ENCODE data around the gene PDIK1L.
"Not testable (repeated sequence)": the region's sequence is repeated elsewhere in the genome, so short reads cannot be mapped to it uniquely, and the experiment has no call there.

Gene PDIK1L

GRCh38 chr1:26093569-26093968 lies 18.1 kb upstream of the PDIK1L start:
- not testable (repeated sequence) for H3K4me3 ChIP-seq (ENCODE audit: low read depth, low read length); H3K36me3 ChIP-seq (ENCODE audit: control insufficient read depth, insufficient read depth, low read length); H3K9ac ChIP-seq (ENCODE audit: low read depth, low read length); H3K27me3 ChIP-seq (ENCODE audit: control insufficient read depth, insufficient read depth, low read length); H3K9me3 ChIP-seq (ENCODE audit: control insufficient read depth, insufficient read depth, low read length)
- H3K4me1 ChIP-seq (ENCODE audit: control insufficient read depth, insufficient read depth, low read length) = peaks cover 13% of the 10 kb centered on the region

GRCh38 chr1:26094076-26094669 lies 17.5 kb upstream of the PDIK1L start:
- Histone ChIP-seq H3K9ac (ENCODE audit: low read depth, low read length) (no peak overlapping the region), H3K4me1 (ENCODE audit: control insufficient read depth, insufficient read depth, low read length) (peaks cover 13% of the 10 kb centered on the region)

GRCh38 chr1:26094677-26095383 lies 16.8 kb upstream of the PDIK1L start:
- Histone ChIP-seq H3K4me1 (ENCODE audit: control insufficient read depth, insufficient read depth, low read length) (peaks cover 13% of the 10 kb centered on the region), H3K27me3 (ENCODE audit: control insufficient read depth, insufficient read depth, low read length) (peaks cover 2% of the 10 kb centered on the region), H3K9ac (ENCODE audit: low read depth, low read length) (no peak overlapping the region), H3K9me3 (ENCODE audit: control insufficient read depth, insufficient read depth, low read length) (no peaks in the 10 kb centered on the region), H3K36me3 (ENCODE audit: control insufficient read depth, insufficient read depth, low read length) (no peaks in the 10 kb centered on the region), H3K4me3 (ENCODE audit: low read depth, low read length) (no peak overlapping the region)

More at GRCh38 chr1:26094076-26094669, 17.5 kb upstream of the PDIK1L start:
- Histone ChIP-seq H3K36me3 (ENCODE audit: control insufficient read depth, insufficient read depth, low read length) (no peaks in the 10 kb centered on the region), H3K4me3 (ENCODE audit: low read depth, low read length) (no peak overlapping the region), H3K27me3 (ENCODE audit: control insufficient read depth, insufficient read depth, low read length) (peaks cover 2% of the 10 kb centered on the region), H3K9me3 (ENCODE audit: control insufficient read depth, insufficient read depth, low read length) (no peaks in the 10 kb centered on the region)

- no peaks in the 10 kb centered on the region for H3K9me3 ChIP-seq (ENCODE audit: control insufficient read depth, insufficient read depth, low read length)
- no peak overlapping the region for H3K9ac ChIP-seq (ENCODE audit: low read depth, low read length)
- no peaks in the 10 kb centered on the region for H3K36me3 ChIP-seq (ENCODE audit: control insufficient read depth, insufficient read depth, low read length)
- H3K27me3 ChIP-seq (ENCODE audit: control insufficient read depth, insufficient read depth, low read length) = peaks cover 2% of the 10 kb centered on the region
- H3K4me1 ChIP-seq (ENCODE audit: control insufficient read depth, insufficient read depth, low read length) = peaks cover 13% of the 10 kb centered on the region
- no peak overlapping the region for H3K4me3 ChIP-seq (ENCODE audit: low read depth, low read length)
Measured at GRCh38 chr1:26096471-26096870, 15.2 kb upstream of the PDIK1L start.

- Histone ChIP-seq H3K4me3 (ENCODE audit: low read depth, low read length) (no peak overlapping the region), H3K9me3 (ENCODE audit: control insufficient read depth, insufficient read depth, low read length) (no peaks in the 10 kb centered on the region), H3K9ac (ENCODE audit: low read depth, low read length) (no peak overlapping the region), H3K36me3 (ENCODE audit: control insufficient read depth, insufficient read depth, low read length) (no peaks in the 10 kb centered on the region), H3K27me3 (ENCODE audit: control insufficient read depth, insufficient read depth, low read length) (peaks cover 5% of the 10 kb centered on the region), H3K4me1 (ENCODE audit: control insufficient read depth, insufficient read depth, low read length) (peaks cover 13% of the 10 kb centered on the region)
Measured at GRCh38 chr1:26097696-26098095, 13.9 kb upstream of the PDIK1L start.

GRCh38 chr1:26098602-26099001 lies 13.0 kb upstream of the PDIK1L start:
- peaks cover 13% of the 10 kb centered on the region for H3K4me1 ChIP-seq (ENCODE audit: control insufficient read depth, insufficient read depth, low read length)
- peaks cover 6% of the 10 kb centered on the region for H3K27me3 ChIP-seq (ENCODE audit: control insufficient read depth, insufficient read depth, low read length)
- no peaks in the 10 kb centered on the region for H3K36me3 ChIP-seq (ENCODE audit: control insufficient read depth, insufficient read depth, low read length)
- H3K9me3 ChIP-seq (ENCODE audit: control insufficient read depth, insufficient read depth, low read length) = no peaks in the 10 kb centered on the region
- H3K4me3 ChIP-seq (ENCODE audit: low read depth, low read length) = no peak overlapping the region
- no peak overlapping the region for H3K9ac ChIP-seq (ENCODE audit: low read depth, low read length)

GRCh38 chr1:26099780-26100179 lies 11.8 kb upstream of the PDIK1L start:
- Histone ChIP-seq H3K36me3 (ENCODE audit: control insufficient read depth, insufficient read depth, low read length) (no peaks in the 10 kb centered on the region), H3K9me3 (ENCODE audit: control insufficient read depth, insufficient read depth, low read length) (no peaks in the 10 kb centered on the region), H3K27me3 (ENCODE audit: control insufficient read depth, insufficient read depth, low read length) (peaks cover 4% of the 10 kb centered on the region), H3K4me3 (ENCODE audit: low read depth, low read length) (no peak overlapping the region), H3K9ac (ENCODE audit: low read depth, low read length) (no peak overlapping the region), H3K4me1 (ENCODE audit: control insufficient read depth, insufficient read depth, low read length) (peaks cover 4% of the 10 kb centered on the region)

- H3K4me1 ChIP-seq (ENCODE audit: control insufficient read depth, insufficient read depth, low read length); H3K27me3 ChIP-seq (ENCODE audit: control insufficient read depth, insufficient read depth, low read length); H3K36me3 ChIP-seq (ENCODE audit: control insufficient read depth, insufficient read depth, low read length); H3K9ac ChIP-seq (ENCODE audit: low read depth, low read length); H3K9me3 ChIP-seq (ENCODE audit: control insufficient read depth, insufficient read depth, low read length); H3K4me3 ChIP-seq (ENCODE audit: low read depth, low read length): not testable (repeated sequence)
Measured at GRCh38 chr1:26100204-26100603, 11.4 kb upstream of the PDIK1L start.

- peaks cover 4% of the 10 kb centered on the region for H3K27me3 ChIP-seq (ENCODE audit: control insufficient read depth, insufficient read depth, low read length)
- no peaks in the 10 kb centered on the region for H3K9me3 ChIP-seq (ENCODE audit: control insufficient read depth, insufficient read depth, low read length)
- H3K4me1 ChIP-seq (ENCODE audit: control insufficient read depth, insufficient read depth, low read length) = no peaks in the 10 kb centered on the region
- no peaks in the 10 kb centered on the region for H3K36me3 ChIP-seq (ENCODE audit: control insufficient read depth, insufficient read depth, low read length)
- no peak overlapping the region for H3K4me3 ChIP-seq (ENCODE audit: low read depth, low read length)
- H3K9ac ChIP-seq (ENCODE audit: low read depth, low read length) = no peak overlapping the region
Measured at GRCh38 chr1:26102119-26102518, 9.5 kb upstream of the PDIK1L start.

- peaks cover 4% of the 10 kb centered on the region for H3K27me3 ChIP-seq (ENCODE audit: control insufficient read depth, insufficient read depth, low read length)
- H3K9ac ChIP-seq (ENCODE audit: low read depth, low read length) = no peak overlapping the region
- H3K36me3 ChIP-seq (ENCODE audit: control insufficient read depth, insufficient read depth, low read length) = no peaks in the 10 kb centered on the region
- H3K9me3 ChIP-seq (ENCODE audit: control insufficient read depth, insufficient read depth, low read length) = no peaks in the 10 kb centered on the region
- H3K4me1 ChIP-seq (ENCODE audit: control insufficient read depth, insufficient read depth, low read length) = no peaks in the 10 kb centered on the region
- H3K4me3 ChIP-seq (ENCODE audit: low read depth, low read length) = no peak overlapping the region
Measured at GRCh38 chr1:26102526-26102925, 9.1 kb upstream of the PDIK1L start.

GRCh38 chr1:26105226-26105548 lies 6.4 kb upstream of the PDIK1L start:
- H3K9me3 ChIP-seq (ENCODE audit: control insufficient read depth, insufficient read depth, low read length); H3K9ac ChIP-seq (ENCODE audit: low read depth, low read length); H3K4me1 ChIP-seq (ENCODE audit: control insufficient read depth, insufficient read depth, low read length); H3K4me3 ChIP-seq (ENCODE audit: low read depth, low read length); H3K36me3 ChIP-seq (ENCODE audit: control insufficient read depth, insufficient read depth, low read length): not testable (repeated sequence)
- H3K27me3 ChIP-seq (ENCODE audit: control insufficient read depth, insufficient read depth, low read length) = peaks cover 13% of the 10 kb centered on the region
